Chondrocyte (in vitro differentiated cells): ENCODE results near the gene GTF3C2. TPM values are rescaled to one million over a fixed set of nuclear protein-coding genes. Genes with fewer than 3 reads are reported as not detected.

Source experiments
- DNase-seq: peaks from one replicate; pipeline ENCODE4 v3.0.0; 2021; ENCODE audit warnings: mixed read lengths, low spot score
- H3K27ac Mint-ChIP-seq: one replicate; pipeline ENCODE4 v1.8.0; 2021; ENCODE audit warnings: mild to moderate bottlenecking, moderate library complexity, mixed read lengths; ENCODE audit not compliant: unreplicated experiment
- H3K27me3 Mint-ChIP-seq: 2 replicates; pipeline ENCODE4 v1.8.0; 2021; ENCODE audit warnings: low read depth, mixed read lengths
- H3K36me3 Mint-ChIP-seq: 2 replicates; pipeline ENCODE4 v1.8.0; 2021; ENCODE audit warnings: low read depth, mixed read lengths
- H3K4me1 Mint-ChIP-seq: 2 replicates; pipeline ENCODE4 v1.8.0; 2021; ENCODE audit warnings: low read depth, mild to moderate bottlenecking, mixed read lengths
- H3K4me3 Mint-ChIP-seq: one replicate; pipeline ENCODE4 v1.8.0; 2021; ENCODE audit warnings: mild to moderate bottlenecking, moderate library complexity, mixed read lengths; ENCODE audit not compliant: unreplicated experiment
- H3K9me3 Mint-ChIP-seq: 2 replicates; pipeline ENCODE4 v1.8.0; 2021; ENCODE audit warnings: low read depth, mixed read lengths
- CTCF ChIP-seq: fragments of 200-600 bp; sonication (generic); IDR thresholded peaks from 2 replicates; pipeline ENCODE4 v1.5.0; 2021; ENCODE audit warnings: antibody characterized with exemption, mild to moderate bottlenecking, moderate library complexity
- total RNA-seq: library from RNA; stranded (reverse); gene quantifications from 3 replicates; pipeline ENCODE4 v1.2.1, GENCODE V29; 2021

Gene GTF3C2
- total RNA-seq, 1 donor from 2014 or later, result 42.0 TPM

GRCh38 chr2:27316655-27317412, 39.7 kb downstream of the GTF3C2 start:
- H3K9me3 Mint-ChIP-seq, result no peaks in the 10 kb centered on the region
- TF ChIP-seq CTCF, result no peak
- H3K27me3 Mint-ChIP-seq, result no peaks in the 10 kb centered on the region
- peaks cover 15% of the 10 kb centered on the region for H3K4me1 Mint-ChIP-seq
- no peak for DNase-seq
- H3K27ac Mint-ChIP-seq, result no peak overlapping the region
- H3K4me3 Mint-ChIP-seq, result no peak overlapping the region
- H3K36me3 Mint-ChIP-seq, result peaks cover 2% of the 10 kb centered on the region

- Mint-ChIP-seq H3K36me3 (peaks cover 10% of the 10 kb centered on the region), H3K4me1 (no peaks in the 10 kb centered on the region), H3K27ac (no peak overlapping the region), H3K27me3 (no peaks in the 10 kb centered on the region), H3K9me3 (no peaks in the 10 kb centered on the region), H3K4me3 (no peak overlapping the region)
- TF ChIP-seq CTCF, result no peak
- no peak for DNase-seq
Observed at GRCh38 chr2:27315122-27315521, 41.4 kb downstream of the GTF3C2 start.

- Mint-ChIP-seq H3K36me3 (peaks cover 12% of the 10 kb centered on the region), H3K4me3 (no peak overlapping the region), H3K4me1 (no peaks in the 10 kb centered on the region), H3K27ac (no peak overlapping the region), H3K9me3 (no peaks in the 10 kb centered on the region), H3K27me3 (no peaks in the 10 kb centered on the region)
- no peak for TF ChIP-seq CTCF
- no peak for DNase-seq
Observed at GRCh38 chr2:27314709-27315108, 41.9 kb downstream of the GTF3C2 start.

GRCh38 chr2:27313882-27314645, 42.5 kb downstream of the GTF3C2 start:
- H3K4me1 Mint-ChIP-seq, result no peaks in the 10 kb centered on the region
- no peaks in the 10 kb centered on the region for H3K27me3 Mint-ChIP-seq
- DNase-seq, result no peak
- TF ChIP-seq CTCF, result no peak
- H3K9me3 Mint-ChIP-seq, result no peaks in the 10 kb centered on the region
- no peak overlapping the region for H3K27ac Mint-ChIP-seq
- H3K36me3 Mint-ChIP-seq, result peaks cover 15% of the 10 kb centered on the region
- no peak overlapping the region for H3K4me3 Mint-ChIP-seq

- H3K4me1 Mint-ChIP-seq, result peaks cover 9% of the 10 kb centered on the region
- peak; percentile 32 for DNase-seq
- H3K36me3 Mint-ChIP-seq, result peaks cover 15% of the 10 kb centered on the region
- TF ChIP-seq CTCF, result no peak
- no peaks in the 10 kb centered on the region for H3K9me3 Mint-ChIP-seq
- H3K4me3 Mint-ChIP-seq, result no peak overlapping the region
- H3K27me3 Mint-ChIP-seq, result peaks cover 5% of the 10 kb centered on the region
- no peak overlapping the region for H3K27ac Mint-ChIP-seq
Observed at GRCh38 chr2:27312152-27312551, 44.4 kb downstream of the GTF3C2 start.
